C4-2B (cell line): ENCODE results near the gene ABCB7.
"Not testable (repeated sequence)": the region's sequence is repeated elsewhere in the genome, so short reads cannot be mapped to it uniquely, and the experiment has no call there.

ENCODE experiments used
- H3K27ac ChIP-seq: fragments of 450-650 bp; 2 replicates; pipeline ENCODE4 v1.5.1; 2017
- CTCF ChIP-seq: fragments of 450-650 bp; conservative IDR thresholded peaks from 2 replicates; pipeline ENCODE4 v1.5.1; 2017; ENCODE audit warnings: mild to moderate bottlenecking
- ZFX ChIP-seq: fragments of 450-650 bp; IDR thresholded peaks from 2 replicates; pipeline ENCODE4 v1.6.1; 2017

ABCB7 gene

GRCh38 chrX:75154871-75155270 lies 1.2 kb downstream of the ABCB7 start:
- no peak overlapping the region for H3K27ac ChIP-seq
- TF ChIP-seq CTCF (no peak), ZFX (no peak)

DNA sequence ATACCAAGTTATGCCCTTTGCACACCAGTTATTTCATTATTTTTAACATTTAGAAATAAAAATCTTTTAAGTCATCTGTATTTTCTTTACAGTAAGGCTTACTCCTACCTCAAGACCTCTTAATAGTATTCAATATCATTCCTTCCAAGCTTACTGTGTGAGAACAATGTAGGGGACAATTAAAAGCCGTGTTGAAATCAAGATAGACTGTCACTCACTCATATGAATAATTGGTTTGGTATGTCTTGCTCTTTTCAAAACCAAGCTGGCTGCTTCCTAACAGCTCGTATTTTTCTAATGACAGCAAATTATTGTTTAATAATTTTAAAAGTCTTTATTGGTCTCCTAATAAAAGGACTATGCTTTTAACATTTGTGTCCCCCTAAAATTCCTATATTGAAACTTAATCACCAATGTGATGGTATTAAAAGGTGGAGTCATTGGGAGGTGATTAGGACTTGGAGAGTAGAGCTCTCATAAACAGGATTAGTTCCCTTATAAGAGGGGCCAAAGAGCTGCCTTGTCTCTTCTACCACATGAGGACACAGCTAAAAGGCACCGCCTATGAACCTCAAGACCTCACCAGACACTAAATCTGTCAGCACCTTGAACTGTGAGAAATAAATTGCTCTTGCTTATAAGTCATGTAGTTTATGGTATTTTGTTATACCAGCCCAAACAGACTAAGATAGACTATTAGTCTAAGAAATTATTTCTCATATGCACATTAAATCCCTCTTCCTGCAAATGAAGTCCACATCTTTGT lies 4.1 kb downstream of the ABCB7 start:
- TF ChIP-seq CTCF (no peak), ZFX (no peak)
- H3K27ac ChIP-seq = no peak overlapping the region

DNA sequence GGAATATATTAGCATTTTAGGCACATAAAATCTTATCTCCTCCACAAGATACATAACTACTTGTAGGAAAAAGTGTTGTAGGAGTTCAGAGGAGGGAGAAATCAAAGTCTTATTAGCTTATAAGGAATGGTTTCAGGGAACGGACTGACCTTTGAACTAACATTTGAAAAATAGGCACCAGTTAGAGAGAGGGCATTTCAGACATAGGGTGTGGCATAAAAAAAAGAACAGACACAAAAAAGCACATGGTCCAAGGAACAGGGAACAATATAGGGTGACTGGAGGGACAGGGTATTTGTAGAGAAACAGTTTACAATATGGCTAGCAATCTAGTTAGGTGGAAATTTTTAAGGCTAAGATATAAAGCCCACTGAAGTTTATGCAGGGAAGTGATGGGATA lies 6.4 kb downstream of the ABCB7 start:
- TF ChIP-seq ZFX = no peak
- no peak overlapping the region for H3K27ac ChIP-seq

GRCh38 chrX:75132672-75133071 lies 23.4 kb downstream of the ABCB7 start:
- TF ChIP-seq CTCF = no peak
- TF ChIP-seq ZFX = no peak
- H3K27ac ChIP-seq = no peak overlapping the region

DNA sequence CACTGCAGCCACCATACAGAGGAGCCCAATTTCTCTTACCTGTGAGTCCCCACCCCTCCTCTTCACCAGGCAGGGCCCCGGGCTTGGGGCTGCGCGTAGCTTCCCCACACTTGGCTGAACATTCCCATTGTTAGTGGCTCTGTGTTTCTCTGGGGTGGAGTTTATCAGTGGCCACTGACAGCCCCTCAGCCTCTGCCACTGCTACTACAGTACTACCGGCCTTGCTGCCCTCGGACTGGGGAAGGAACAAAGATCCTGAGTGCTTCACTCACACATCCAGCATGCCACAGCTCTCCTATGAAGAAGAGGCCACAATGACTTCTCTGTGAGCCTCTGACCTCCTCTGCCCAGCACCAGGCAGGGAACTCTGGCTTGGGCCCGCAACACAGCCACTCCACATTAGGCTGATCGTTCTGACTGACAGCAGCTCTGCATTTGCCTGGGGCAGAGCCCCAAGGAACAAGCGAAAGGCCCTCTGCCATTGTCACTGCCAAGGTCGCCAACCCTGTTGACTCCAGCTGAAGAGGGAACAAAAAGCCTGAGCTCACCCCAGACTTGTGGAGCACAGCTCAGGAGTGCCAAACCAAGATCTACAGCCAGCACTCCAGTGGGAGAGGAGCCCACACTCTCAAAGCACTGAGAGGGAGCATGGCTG lies 24.0 kb downstream of the ABCB7 start:
- H3K27ac ChIP-seq = no peak overlapping the region
- TF ChIP-seq ZFX (no peak), CTCF (no peak)

DNA sequence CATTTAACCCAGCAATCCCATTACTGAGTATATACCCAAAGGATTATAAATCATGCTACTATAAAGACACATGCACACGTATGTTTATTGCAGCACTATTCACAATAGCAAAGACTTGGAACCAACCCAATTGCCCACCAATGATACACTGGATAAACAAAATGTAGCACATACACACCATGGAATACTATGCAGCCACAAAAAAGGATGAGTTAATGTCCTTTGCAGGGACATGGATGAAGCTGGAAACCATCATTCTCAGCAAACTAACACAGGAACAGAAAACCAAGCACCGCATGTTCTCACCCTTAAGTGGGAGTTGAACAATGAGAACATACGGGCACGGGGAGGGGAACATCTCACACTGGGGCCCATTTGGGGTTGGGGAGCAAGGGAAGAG lies 27.0 kb downstream of the ABCB7 start:
- H3K27ac ChIP-seq = not testable (repeated sequence)

DNA sequence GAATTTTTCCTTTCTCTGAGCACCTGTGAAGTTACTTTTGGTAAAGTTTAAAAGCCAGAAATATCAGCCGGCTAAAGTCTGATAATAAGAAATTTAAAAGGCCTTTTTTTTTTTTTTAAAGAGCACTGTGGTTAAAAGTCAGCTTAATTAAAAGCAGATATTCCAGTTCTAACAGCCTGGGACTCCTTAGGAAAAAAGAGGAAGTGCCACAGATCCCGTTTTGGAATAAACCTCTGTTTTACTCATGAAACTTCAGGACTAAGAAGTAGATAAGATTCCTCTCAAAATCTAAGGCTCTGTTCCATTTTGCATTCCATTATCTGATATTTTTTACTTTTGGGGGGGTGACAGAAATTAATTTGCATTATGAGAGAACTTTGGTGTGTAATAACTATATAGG lies 37.8 kb downstream of the ABCB7 start:
- no peak for TF ChIP-seq ZFX
- TF ChIP-seq CTCF = no peak
- no peak overlapping the region for H3K27ac ChIP-seq

- H3K27ac ChIP-seq = no peak overlapping the region
- TF ChIP-seq ZFX = no peak
- TF ChIP-seq CTCF = no peak
Measured at GRCh38 chrX:75115707-75116413, 40.2 kb downstream of the ABCB7 start.
